CD14-positive monocyte (primary cell): Measurements from ENCODE around the gene NOL6. TPM values are rescaled to one million over a fixed set of nuclear protein-coding genes. Genes with fewer than 3 reads are reported as not detected.
A peak's percentile ranks its signal among the peaks of the same experiment; 100 is the strongest.

Source experiments
- DNase-seq, 3 donors: peaks; one replicate each; pipeline ENCODE4 v3.0.0-alpha.2; 2011 to 2022
- H2AFZ ChIP-seq: 2 replicates; pipeline ENCODE4 v1.6.0; 2012; ENCODE audit warnings: mild to moderate bottlenecking, low read depth, low read length, inconsistent platforms; ENCODE audit not compliant: insufficient read depth, poor library complexity, severe bottlenecking
- H3K27ac ChIP-seq, 2 donors: 1 replicate in 1 of 2; 2 replicates in 1 of 2; pipeline ENCODE4 v1.5.1; 2012 to 2013; ENCODE audit warnings: low read length in 2 of 2, control low read depth in 1 of 2, inconsistent platforms in 1 of 2, low read depth in 1 of 2, mild to moderate bottlenecking in 1 of 2
- H3K27me3 ChIP-seq, 2 donors: one replicate each; pipeline versions ENCODE4 v1.6.0 to v1.6.1; 2011 to 2013; ENCODE audit warnings: low read length in 2 of 2; ENCODE audit not compliant: control insufficient read depth in 2 of 2, insufficient read depth in 2 of 2
- H3K36me3 ChIP-seq, 2 donors: replicated peaks in 1 of 2; 1 replicate in 1 of 2; 2 replicates in 1 of 2; pipeline versions ENCODE4 v1.5.1 to v1.6.1; 2012 to 2013; ENCODE audit warnings: low read length in 2 of 2, control low read depth in 1 of 2, inconsistent platforms in 1 of 2, mild to moderate bottlenecking in 1 of 2; ENCODE audit not compliant: insufficient read depth in 2 of 2, control insufficient read depth in 1 of 2
- H3K4me1 ChIP-seq, 2 donors: 1 replicate in 1 of 2; 2 replicates in 1 of 2; pipeline versions ENCODE4 v1.5.1 to v1.6.1; 2012 to 2013; ENCODE audit warnings: low read length in 2 of 2, control low read depth in 1 of 2, inconsistent platforms in 1 of 2, mild to moderate bottlenecking in 1 of 2, moderate library complexity in 1 of 2; ENCODE audit not compliant: insufficient read depth in 2 of 2, control insufficient read depth in 1 of 2
- H3K4me2 ChIP-seq: replicated peaks from 2 replicates; pipeline ENCODE3; 2012; ENCODE audit warnings: low read length, moderate library complexity, mild to moderate bottlenecking; ENCODE audit not compliant: poor library complexity, severe bottlenecking; ENCODE audit errors: extremely low read depth
- H3K4me3 ChIP-seq, 3 experiments: fragments of 200-600 bp in 1 of 3; sonication (generic) in 1 of 3; replicated peaks in 1 of 3; 1 replicate in 2 of 3; 2 replicates in 1 of 3; pipeline ENCODE4 v1.5.1; 2011 to 2013; ENCODE audit warnings: low read length in 3 of 3, mild to moderate bottlenecking in 3 of 3, control low read depth in 2 of 3, low read depth in 2 of 3, inconsistent platforms in 1 of 3, moderate library complexity in 1 of 3
- H3K79me2 ChIP-seq: 2 replicates; pipeline ENCODE4 v1.6.0; 2012; ENCODE audit warnings: mild to moderate bottlenecking, control low read depth, inconsistent platforms, low read length, moderate library complexity; ENCODE audit not compliant: insufficient read depth
- H3K9ac ChIP-seq: 2 replicates; pipeline ENCODE4 v1.6.0; 2017; ENCODE audit warnings: low read length, mild to moderate bottlenecking; ENCODE audit not compliant: insufficient read depth, poor library complexity, severe bottlenecking
- H3K9me3 ChIP-seq, 2 donors: replicated peaks in 1 of 2; 1 replicate in 1 of 2; 2 replicates in 1 of 2; pipeline versions ENCODE4 v1.5.1 to v1.6.1; 2012 to 2013; ENCODE audit warnings: low read length in 2 of 2, control low read depth in 1 of 2; ENCODE audit not compliant: control insufficient read depth in 1 of 2, insufficient read depth in 1 of 2
- H4K20me1 ChIP-seq: 2 replicates; pipeline ENCODE4 v1.6.0; 2012; ENCODE audit warnings: mild to moderate bottlenecking, low read length, control low read depth, moderate library complexity; ENCODE audit not compliant: insufficient read depth
- H3K27ac Mint-ChIP-seq, 7 donors: one replicate each; pipeline ENCODE4 v1.8.0; 2020; ENCODE audit warnings: mild to moderate bottlenecking in 7 of 7, mixed read lengths in 7 of 7, moderate library complexity in 6 of 7, inconsistent platforms in 2 of 7
- H3K27me3 Mint-ChIP-seq, 3 donors: one replicate each; pipeline ENCODE4 v1.8.0; 2021 to 2022; ENCODE audit warnings: low read depth in 3 of 3, mild to moderate bottlenecking in 3 of 3, mixed read lengths in 3 of 3, moderate library complexity in 3 of 3, inconsistent platforms in 1 of 3
- H3K36me3 Mint-ChIP-seq, 2 donors: one replicate each; pipeline ENCODE4 v1.8.0; 2020; ENCODE audit warnings: mixed read lengths in 2 of 2, inconsistent platforms in 1 of 2, mild to moderate bottlenecking in 1 of 2
- H3K4me1 Mint-ChIP-seq: one replicate; pipeline ENCODE4 v1.8.0; 2020; ENCODE audit warnings: mild to moderate bottlenecking, mixed read lengths
- H3K4me3 Mint-ChIP-seq, 2 donors: one replicate each; pipeline ENCODE4 v1.8.0; 2020; ENCODE audit warnings: mild to moderate bottlenecking in 2 of 2, mixed read lengths in 2 of 2, moderate library complexity in 1 of 2
- H3K9me3 Mint-ChIP-seq, 7 donors: one replicate each; pipeline ENCODE4 v1.8.0; 2020 to 2022; ENCODE audit warnings: mixed read lengths in 7 of 7, mild to moderate bottlenecking in 6 of 7, moderate library complexity in 6 of 7, inconsistent platforms in 2 of 7
- CTCF ChIP-seq: fragments of 200-600 bp; IDR thresholded peaks from one replicate; pipeline ENCODE4 v1.8.0; 2022; ENCODE audit warnings: antibody characterized with exemption, mild to moderate bottlenecking
- WGBS: methylation state at CpG from one replicate; pipeline ENCODE4 v1.1.5; 2013; ENCODE audit warnings: missing lambda C conversion rate; ENCODE audit not compliant: insufficient coverage; 5-methylcytosine and 5-hydroxymethylcytosine counted together
- intact Hi-C, 2 donors: fragments of 100-400 bp; cut with micrococcal nuclease; formaldehyde crosslinking; loops; one replicate each; pipeline versions ENCODE4 v1.15.0 to v1.15.1; 2023
- polyA plus RNA-seq, 3 donors: library from polyadenylated mRNA; depleted of rRNA in 1 of 3; unstranded in 2 of 3; stranded (reverse) in 1 of 3; fragments of 300-500 nt in 2 of 3; fragments of >200 nt in 1 of 3; fragmentation: Illumina TruSeq in 2 of 3; gene quantifications; 1 replicate in 2 of 3; 2 replicates in 1 of 3; pipeline ENCODE4 v1.2.3, GENCODE V29; 2012 to 2021

The NOL6 gene
- polyA plus RNA-seq, 3 donors, result 4.6 to 21.9 (median 10.1) TPM

- H3K4me1 Mint-ChIP-seq, result no peaks in the 10 kb centered on the region
- DNase-seq, result no peak
- H3K9me3 Mint-ChIP-seq, result no peaks in the 10 kb centered on the region
- H3K9ac ChIP-seq, result no peak overlapping the region
- H3K36me3 Mint-ChIP-seq, result no peaks in the 10 kb centered on the region
- 100% methylated on average over 2 of the region's 6 CpGs for WGBS
- H2AFZ ChIP-seq, result no peak overlapping the region
- H4K20me1 ChIP-seq, result no peaks in the 10 kb centered on the region
- no peak overlapping the region for H3K4me3 ChIP-seq
- no peaks in the 10 kb centered on the region for H3K9me3 ChIP-seq
- no peaks in the 10 kb centered on the region for H3K4me1 ChIP-seq
- no peaks in the 10 kb centered on the region for H3K27me3 ChIP-seq
- H3K27ac Mint-ChIP-seq, result no peak overlapping the region
- intact Hi-C loops, result no loop called here
- H3K36me3 ChIP-seq, result no peaks in the 10 kb centered on the region
- no peak overlapping the region for H3K4me2 ChIP-seq
- H3K27me3 Mint-ChIP-seq, result peaks cover 3 to 6% (median 5%) of the 10 kb centered on the region in 3 donors
- TF ChIP-seq CTCF, result no peak
- H3K79me2 ChIP-seq, result no peaks in the 10 kb centered on the region
- no peak overlapping the region for H3K27ac ChIP-seq
- H3K4me3 Mint-ChIP-seq, result no peak overlapping the region
Observed at GRCh38 chr9:33439731-33440130, 34.0 kb downstream of the NOL6 start.

- DNase-seq, result no peak
- Histone ChIP-seq H4K20me1 (no peaks in the 10 kb centered on the region), H2AFZ (no peak overlapping the region), H3K9me3 (no peaks in the 10 kb centered on the region), H3K4me1 (no peaks in the 10 kb centered on the region), H3K9ac (no peak overlapping the region), H3K4me2 (no peak overlapping the region), H3K4me3 (no peak overlapping the region), H3K27me3 (no peaks in the 10 kb centered on the region), H3K27ac (no peak overlapping the region), H3K79me2 (no peaks in the 10 kb centered on the region), H3K36me3 (no peaks in the 10 kb centered on the region)
- intact Hi-C loops, result no loop called here
- peaks cover 3 to 6% (median 5%) of the 10 kb centered on the region in 3 donors for H3K27me3 Mint-ChIP-seq
- WGBS, result 97% methylated on average over 4 of the region's 7 CpGs
- H3K27ac Mint-ChIP-seq, result peak overlapping the region in 1 of 7 donors; percentile 4
- no peak overlapping the region for H3K4me3 Mint-ChIP-seq
- H3K4me1 Mint-ChIP-seq, result no peaks in the 10 kb centered on the region
- no peak for TF ChIP-seq CTCF
- no peaks in the 10 kb centered on the region for H3K9me3 Mint-ChIP-seq
- H3K36me3 Mint-ChIP-seq, result no peaks in the 10 kb centered on the region
Observed at GRCh38 chr9:33438926-33439680, 34.6 kb downstream of the NOL6 start.
